HepG2 (cell line): ENCODE data around the gene COL9A3. TPM values are rescaled to one million over a fixed set of nuclear protein-coding genes. Genes with fewer than 3 reads are reported as not detected.
A peak's percentile ranks its signal among the peaks of the same experiment; 100 is the strongest.

Experiments used
- FOXC1 ChIP-seq: sonication (generic); formaldehyde crosslinking; IDR thresholded peaks from 2 replicates; pipeline ENCODE4 v1.8.0; 2022; ENCODE audit warnings: mild to moderate bottlenecking, missing genetic modification reagents, borderline replicate concordance
- GFI1 ChIP-seq: sonication (generic); formaldehyde crosslinking; IDR thresholded peaks from 2 replicates; pipeline ENCODE4 v1.5.0; 2020; ENCODE audit warnings: missing genetic modification reagents, mild to moderate bottlenecking, borderline replicate concordance
- HHEX ChIP-seq: IDR thresholded peaks from 2 replicates; pipeline ENCODE4 v1.6.1; 2016; ENCODE audit warnings: control low read depth
- JUNB ChIP-seq: sonication (generic); formaldehyde crosslinking; IDR thresholded peaks from 2 replicates; pipeline ENCODE4 v1.8.0; 2022; ENCODE audit warnings: missing genetic modification reagents, mild to moderate bottlenecking, borderline replicate concordance
- NFE2L2 ChIP-seq: fragments of 150-350 bp; IDR thresholded peaks from 2 replicates; pipeline ENCODE4 v1.6.1; 2014; ENCODE audit warnings: low read length
- RNF2 ChIP-seq: fragments of 450-650 bp; conservative IDR thresholded peaks from 2 replicates; pipeline ENCODE4 v1.6.1; 2016; ENCODE audit warnings: low read depth
- SETDB1 ChIP-seq: sonication (generic); formaldehyde crosslinking; IDR thresholded peaks from 2 replicates; pipeline ENCODE4 v1.5.1; 2020; ENCODE audit warnings: missing genetic modification reagents, mild to moderate bottlenecking, borderline replicate concordance
- ZBTB38 ChIP-seq: sonication (generic); formaldehyde crosslinking; IDR thresholded peaks from 2 replicates; pipeline ENCODE4 v1.5.1; 2020; ENCODE audit warnings: mild to moderate bottlenecking, missing genetic modification reagents
- ZNF331 ChIP-seq: sonication (generic); formaldehyde crosslinking; IDR thresholded peaks from 2 replicates; pipeline ENCODE4 v1.4.0; 2020; ENCODE audit warnings: missing genetic modification reagents
- ZNF501 ChIP-seq: sonication (generic); formaldehyde crosslinking; IDR thresholded peaks from 2 replicates; pipeline ENCODE4 v1.5.1; 2020; ENCODE audit warnings: mild to moderate bottlenecking, moderate library complexity, missing genetic modification reagents
- ZNF570 ChIP-seq: sonication (generic); formaldehyde crosslinking; IDR thresholded peaks from 2 replicates; pipeline ENCODE4 v1.4.0; 2020; ENCODE audit warnings: mild to moderate bottlenecking, missing genetic modification reagents, borderline replicate concordance
- ZNF746 ChIP-seq: sonication (generic); formaldehyde crosslinking; IDR thresholded peaks from 2 replicates; pipeline ENCODE4 v1.8.0; 2022; ENCODE audit warnings: mild to moderate bottlenecking, missing genetic modification reagents
- ZSCAN21 ChIP-seq: sonication (generic); formaldehyde crosslinking; IDR thresholded peaks from 2 replicates; pipeline ENCODE4 v1.8.0; 2022; ENCODE audit warnings: mild to moderate bottlenecking, missing genetic modification reagents, moderate library complexity, borderline replicate concordance
- polyA plus RNA-seq, 8 experiments: library from polyadenylated mRNA; depleted of rRNA in 3 of 8; stranded (reverse) in 7 of 8; unstranded in 1 of 8; fragments of >200 nt; fragmentation: Illumina TruSeq in 4 of 8; extraction: Trizol in 4 of 8; gene quantifications; 2 replicates each; pipeline versions ENCODE4 v1.2.1 to v1.2.3, GENCODE V29; 2011 to 2016; ENCODE audit warnings: low read depth in 4 of 8, missing spikeins in 1 of 8, mixed read lengths in 1 of 8; ENCODE audit not compliant: insufficient read depth in 1 of 8
- total RNA-seq, 5 experiments: library from RNA; depleted of rRNA; stranded (reverse); fragments of >200 nt; fragmentation: Illumina TruSeq; extraction: Trizol; gene quantifications; 2 replicates each; pipeline ENCODE4 v1.2.3, GENCODE V29; 2016; ENCODE audit warnings: low read depth in 1 of 5
- TF ChIP-seq, protein P1 (sequence below): IDR thresholded peaks from 2 replicates; pipeline ENCODE4 v1.4.0; 2020; ENCODE audit warnings: mild to moderate bottlenecking, missing genetic modification reagents
- TF ChIP-seq, protein P2 (sequence below): sonication (generic); formaldehyde crosslinking; IDR thresholded peaks from 2 replicates; pipeline ENCODE4 v1.4.0; 2020; ENCODE audit warnings: low read depth, missing genetic modification reagents
- TF ChIP-seq, protein P3 (sequence below): sonication (generic); formaldehyde crosslinking; IDR thresholded peaks from 2 replicates; pipeline ENCODE4 v1.5.0; 2020; ENCODE audit warnings: missing genetic modification reagents
- TF ChIP-seq, protein P4 (sequence below): sonication (generic); formaldehyde crosslinking; IDR thresholded peaks from 2 replicates; pipeline ENCODE4 v1.5.0; 2020; ENCODE audit warnings: missing genetic modification reagents

COL9A3 gene
- total and polyA plus RNA-seq, 2 of the 13 experiments (the other 11 are each of a cell fraction or from before 2014, with no cell fraction given): 155 to 204 TPM

DNA sequence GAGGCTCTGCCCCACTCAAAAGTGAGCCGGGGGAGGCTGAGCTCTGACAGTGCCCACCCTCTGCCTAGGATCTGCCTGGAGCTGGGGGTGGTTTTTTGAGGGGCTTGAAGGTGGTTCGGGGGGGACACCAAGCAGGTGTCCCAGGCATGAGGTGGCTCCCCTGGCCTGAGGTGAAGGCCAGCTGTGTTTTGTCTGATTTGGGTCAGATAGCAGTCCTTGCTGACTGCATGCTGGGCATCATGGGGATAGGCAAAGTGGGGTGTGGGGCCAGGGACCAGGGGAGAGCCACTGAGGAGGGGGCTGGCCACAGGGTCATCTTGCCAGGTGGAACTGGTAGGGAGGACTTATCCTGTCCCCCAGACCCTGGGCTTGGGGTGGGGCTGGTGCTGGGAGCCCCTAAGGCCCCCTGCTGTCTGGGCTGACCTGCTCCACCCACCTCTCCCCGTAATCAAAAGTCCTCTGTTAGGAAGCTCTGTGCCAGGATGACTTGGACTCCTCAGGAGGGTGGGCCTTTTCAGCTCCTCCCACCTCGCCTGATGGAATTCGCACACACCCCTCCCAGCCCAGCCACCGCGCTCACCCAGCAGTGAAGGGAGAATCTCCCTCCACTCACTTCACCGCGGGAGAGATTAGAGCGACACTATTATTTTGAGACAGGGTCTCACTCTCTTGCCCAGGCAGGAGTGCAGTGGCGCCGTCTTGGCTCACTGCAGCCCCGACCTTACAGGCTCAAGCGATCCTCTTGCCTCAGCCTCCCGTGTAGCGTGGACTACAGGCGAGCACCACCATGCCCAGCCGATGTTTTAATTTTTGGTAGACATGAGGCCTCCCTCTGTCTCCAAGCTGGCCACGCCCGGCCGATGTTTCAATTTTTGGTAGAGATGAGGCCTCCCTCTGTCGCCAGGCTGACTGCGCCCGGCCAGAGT is 1.5 kb upstream of the COL9A3 start (continued):
- TF ChIP-seq, protein P1, sequence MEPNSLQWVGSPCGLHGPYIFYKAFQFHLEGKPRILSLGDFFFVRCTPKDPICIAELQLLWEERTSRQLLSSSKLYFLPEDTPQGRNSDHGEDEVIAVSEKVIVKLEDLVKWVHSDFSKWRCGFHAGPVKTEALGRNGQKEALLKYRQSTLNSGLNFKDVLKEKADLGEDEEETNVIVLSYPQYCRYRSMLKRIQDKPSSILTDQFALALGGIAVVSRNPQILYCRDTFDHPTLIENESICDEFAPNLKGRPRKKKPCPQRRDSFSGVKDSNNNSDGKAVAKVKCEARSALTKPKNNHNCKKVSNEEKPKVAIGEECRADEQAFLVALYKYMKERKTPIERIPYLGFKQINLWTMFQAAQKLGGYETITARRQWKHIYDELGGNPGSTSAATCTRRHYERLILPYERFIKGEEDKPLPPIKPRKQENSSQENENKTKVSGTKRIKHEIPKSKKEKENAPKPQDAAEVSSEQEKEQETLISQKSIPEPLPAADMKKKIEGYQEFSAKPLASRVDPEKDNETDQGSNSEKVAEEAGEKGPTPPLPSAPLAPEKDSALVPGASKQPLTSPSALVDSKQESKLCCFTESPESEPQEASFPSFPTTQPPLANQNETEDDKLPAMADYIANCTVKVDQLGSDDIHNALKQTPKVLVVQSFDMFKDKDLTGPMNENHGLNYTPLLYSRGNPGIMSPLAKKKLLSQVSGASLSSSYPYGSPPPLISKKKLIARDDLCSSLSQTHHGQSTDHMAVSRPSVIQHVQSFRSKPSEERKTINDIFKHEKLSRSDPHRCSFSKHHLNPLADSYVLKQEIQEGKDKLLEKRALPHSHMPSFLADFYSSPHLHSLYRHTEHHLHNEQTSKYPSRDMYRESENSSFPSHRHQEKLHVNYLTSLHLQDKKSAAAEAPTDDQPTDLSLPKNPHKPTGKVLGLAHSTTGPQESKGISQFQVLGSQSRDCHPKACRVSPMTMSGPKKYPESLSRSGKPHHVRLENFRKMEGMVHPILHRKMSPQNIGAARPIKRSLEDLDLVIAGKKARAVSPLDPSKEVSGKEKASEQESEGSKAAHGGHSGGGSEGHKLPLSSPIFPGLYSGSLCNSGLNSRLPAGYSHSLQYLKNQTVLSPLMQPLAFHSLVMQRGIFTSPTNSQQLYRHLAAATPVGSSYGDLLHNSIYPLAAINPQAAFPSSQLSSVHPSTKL: peak; percentile 10; the same call in 1 of the 2 replicates
- TF ChIP-seq, protein P2, sequence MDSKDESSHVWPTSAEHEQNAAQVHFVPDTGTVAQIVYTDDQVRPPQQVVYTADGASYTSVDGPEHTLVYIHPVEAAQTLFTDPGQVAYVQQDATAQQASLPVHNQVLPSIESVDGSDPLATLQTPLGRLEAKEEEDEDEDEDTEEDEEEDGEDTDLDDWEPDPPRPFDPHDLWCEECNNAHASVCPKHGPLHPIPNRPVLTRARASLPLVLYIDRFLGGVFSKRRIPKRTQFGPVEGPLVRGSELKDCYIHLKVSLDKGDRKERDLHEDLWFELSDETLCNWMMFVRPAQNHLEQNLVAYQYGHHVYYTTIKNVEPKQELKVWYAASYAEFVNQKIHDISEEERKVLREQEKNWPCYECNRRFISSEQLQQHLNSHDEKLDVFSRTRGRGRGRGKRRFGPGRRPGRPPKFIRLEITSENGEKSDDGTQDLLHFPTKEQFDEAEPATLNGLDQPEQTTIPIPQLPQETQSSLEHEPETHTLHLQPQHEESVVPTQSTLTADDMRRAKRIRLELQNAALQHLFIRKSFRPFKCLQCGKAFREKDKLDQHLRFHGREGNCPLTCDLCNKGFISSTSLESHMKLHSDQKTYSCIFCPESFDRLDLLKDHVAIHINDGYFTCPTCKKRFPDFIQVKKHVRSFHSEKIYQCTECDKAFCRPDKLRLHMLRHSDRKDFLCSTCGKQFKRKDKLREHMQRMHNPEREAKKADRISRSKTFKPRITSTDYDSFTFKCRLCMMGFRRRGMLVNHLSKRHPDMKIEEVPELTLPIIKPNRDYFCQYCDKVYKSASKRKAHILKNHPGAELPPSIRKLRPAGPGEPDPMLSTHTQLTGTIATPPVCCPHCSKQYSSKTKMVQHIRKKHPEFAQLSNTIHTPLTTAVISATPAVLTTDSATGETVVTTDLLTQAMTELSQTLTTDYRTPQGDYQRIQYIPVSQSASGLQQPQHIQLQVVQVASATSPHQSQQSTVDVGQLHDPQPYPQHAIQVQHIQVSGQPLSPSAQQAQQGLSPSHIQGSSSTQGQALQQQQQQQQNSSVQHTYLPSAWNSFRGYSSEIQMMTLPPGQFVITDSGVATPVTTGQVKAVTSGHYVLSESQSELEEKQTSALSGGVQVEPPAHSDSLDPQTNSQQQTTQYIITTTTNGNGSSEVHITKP: no peak; the same call in 1 of the 2 replicates
- no peak for TF ChIP-seq GFI1 (CRISPR knock-in tag)
- TF ChIP-seq ZNF331: peak; percentile 15; the same call in 1 of the 2 replicates
- TF ChIP-seq ZBTB38: peak; percentile 12; the same call in 1 of the 2 replicates
- TF ChIP-seq ZNF746 (CRISPR knock-in tag): no peak; the same call in 1 of the 2 replicates
- TF ChIP-seq JUNB (CRISPR knock-in tag): no peak
- TF ChIP-seq ZSCAN21: no peak
- TF ChIP-seq SETDB1: no peak
- no peak for TF ChIP-seq ZNF570
- TF ChIP-seq, protein P3, sequence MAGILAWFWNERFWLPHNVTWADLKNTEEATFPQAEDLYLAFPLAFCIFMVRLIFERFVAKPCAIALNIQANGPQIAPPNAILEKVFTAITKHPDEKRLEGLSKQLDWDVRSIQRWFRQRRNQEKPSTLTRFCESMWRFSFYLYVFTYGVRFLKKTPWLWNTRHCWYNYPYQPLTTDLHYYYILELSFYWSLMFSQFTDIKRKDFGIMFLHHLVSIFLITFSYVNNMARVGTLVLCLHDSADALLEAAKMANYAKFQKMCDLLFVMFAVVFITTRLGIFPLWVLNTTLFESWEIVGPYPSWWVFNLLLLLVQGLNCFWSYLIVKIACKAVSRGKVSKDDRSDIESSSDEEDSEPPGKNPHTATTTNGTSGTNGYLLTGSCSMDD (CRISPR knock-in tag): no peak
- TF ChIP-seq HHEX: no peak
- TF ChIP-seq, protein P4, sequence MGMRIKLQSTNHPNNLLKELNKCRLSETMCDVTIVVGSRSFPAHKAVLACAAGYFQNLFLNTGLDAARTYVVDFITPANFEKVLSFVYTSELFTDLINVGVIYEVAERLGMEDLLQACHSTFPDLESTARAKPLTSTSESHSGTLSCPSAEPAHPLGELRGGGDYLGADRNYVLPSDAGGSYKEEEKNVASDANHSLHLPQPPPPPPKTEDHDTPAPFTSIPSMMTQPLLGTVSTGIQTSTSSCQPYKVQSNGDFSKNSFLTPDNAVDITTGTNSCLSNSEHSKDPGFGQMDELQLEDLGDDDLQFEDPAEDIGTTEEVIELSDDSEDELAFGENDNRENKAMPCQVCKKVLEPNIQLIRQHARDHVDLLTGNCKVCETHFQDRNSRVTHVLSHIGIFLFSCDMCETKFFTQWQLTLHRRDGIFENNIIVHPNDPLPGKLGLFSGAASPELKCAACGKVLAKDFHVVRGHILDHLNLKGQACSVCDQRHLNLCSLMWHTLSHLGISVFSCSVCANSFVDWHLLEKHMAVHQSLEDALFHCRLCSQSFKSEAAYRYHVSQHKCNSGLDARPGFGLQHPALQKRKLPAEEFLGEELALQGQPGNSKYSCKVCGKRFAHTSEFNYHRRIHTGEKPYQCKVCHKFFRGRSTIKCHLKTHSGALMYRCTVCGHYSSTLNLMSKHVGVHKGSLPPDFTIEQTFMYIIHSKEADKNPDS: no peak
- peak; percentile 80 for TF ChIP-seq ZNF501
- no peak for TF ChIP-seq NFE2L2
- TF ChIP-seq RNF2: no peak
- no peak for TF ChIP-seq FOXC1 (CRISPR knock-in tag)
